GM12878 (cell line): Measurements from ENCODE around the gene FCRLA. TPM values are rescaled to one million over a fixed set of nuclear protein-coding genes. Genes with fewer than 3 reads are reported as not detected.
A peak's percentile ranks its signal among the peaks of the same experiment; 100 is the strongest.

ENCODE experiments used
- BCLAF1 ChIP-seq: fragments of 450-650 bp; IDR thresholded peaks from 2 replicates; pipeline ENCODE4 v1.6.1; 2017; ENCODE audit warnings: antibody characterized with exemption, mild to moderate bottlenecking, moderate library complexity
- E2F4 ChIP-seq: IDR thresholded peaks from 2 replicates; pipeline ENCODE4 v1.6.1; 2012; ENCODE audit warnings: low read depth, low read length, improper control_type of control experiment
- HDGF ChIP-seq: fragments of 450-650 bp; IDR thresholded peaks from 2 replicates; pipeline ENCODE4 v1.6.1; 2016; ENCODE audit warnings: antibody characterized with exemption
- KLF5 ChIP-seq: fragments of 450-650 bp; IDR thresholded peaks from 2 replicates; pipeline ENCODE4 v1.6.1; 2014; ENCODE audit warnings: mild to moderate bottlenecking; ENCODE audit not compliant: partially characterized antibody
- NFYA ChIP-seq: IDR thresholded peaks from 2 replicates; pipeline ENCODE4 v1.6.1; 2011; ENCODE audit warnings: low read depth, mild to moderate bottlenecking, low read length, improper control_type of control experiment, borderline replicate concordance
- NKRF ChIP-seq: fragments of 450-650 bp; conservative IDR thresholded peaks from 2 replicates; pipeline ENCODE4 v1.6.1; 2017; ENCODE audit warnings: mild to moderate bottlenecking, moderate library complexity
- NRF1 ChIP-seq: conservative IDR thresholded peaks from 2 replicates; pipeline ENCODE4 v1.6.1; 2011; ENCODE audit warnings: mild to moderate bottlenecking, low read depth, low read length, improper control_type of control experiment
- PKNOX1 ChIP-seq: fragments of 450-650 bp; IDR thresholded peaks from 2 replicates; pipeline ENCODE4 v1.6.1; 2016; ENCODE audit warnings: mild to moderate bottlenecking
- POLR2AphosphoS5 ChIP-seq: IDR thresholded peaks from 2 replicates; pipeline ENCODE4 v1.6.1; 2011; ENCODE audit warnings: mild to moderate bottlenecking, low read length, inconsistent platforms
- STAT3 ChIP-seq: IDR thresholded peaks from 2 replicates; pipeline ENCODE4 v1.6.1; 2011; ENCODE audit warnings: low read depth, low read length, improper control_type of control experiment
- SUZ12 ChIP-seq: fragments of 200-600 bp; sonication (generic); IDR thresholded peaks from one replicate; pipeline ENCODE4 v1.6.1; 2018; ENCODE audit warnings: antibody characterized with exemption, mild to moderate bottlenecking; ENCODE audit not compliant: unreplicated experiment
- TCF12 ChIP-seq: IDR thresholded peaks from 2 replicates; pipeline ENCODE4 v1.6.1; 2011; ENCODE audit warnings: low read depth, mild to moderate bottlenecking, low read length
- USF2 ChIP-seq: IDR thresholded peaks from 2 replicates; pipeline ENCODE4 v1.6.1; 2011; ENCODE audit warnings: low read depth, low read length, improper control_type of control experiment, borderline replicate concordance
- ZNF687 ChIP-seq: fragments of 450-650 bp; IDR thresholded peaks from 2 replicates; pipeline ENCODE4 v1.6.1; 2017; ENCODE audit warnings: mild to moderate bottlenecking, moderate library complexity
- polyA plus RNA-seq, 11 experiments: library from polyadenylated mRNA; depleted of rRNA in 4 of 11; unstranded in 6 of 11; stranded (reverse) in 5 of 11; fragments of >200 nt; fragmentation: Nextera tagmentation in 4 of 11; fragmentation: Illumina TruSeq in 1 of 11; extraction: Ambion mirVana in 4 of 11; extraction: Trizol in 1 of 11; gene quantifications; 1 replicate in 1 of 11; 2 replicates in 10 of 11; pipeline versions ENCODE4 v1.2.1 to v1.2.3, GENCODE V29; 2011 to 2016; ENCODE audit warnings: inconsistent platforms in 2 of 11, missing spikeins in 2 of 11, low read depth in 1 of 11
- total RNA-seq, 4 experiments: library from RNA; depleted of rRNA in 3 of 4; stranded (reverse); fragments of >200 nt in 3 of 4; fragmentation: Illumina TruSeq in 1 of 4; extraction: Trizol in 1 of 4; gene quantifications; 2 replicates each; pipeline versions ENCODE4 v1.2.1 to v1.2.3, GENCODE V29; 2013 to 2021

Gene FCRLA
- total and polyA plus RNA-seq, 10 of the 15 experiments (the other 5 are each of a cell fraction or from before 2014, with no cell fraction given), result 130 to 714 (median 374) TPM

GRCh38 chr1:161718559-161719324, 11.7 kb downstream of the FCRLA start (continued):
- TF ChIP-seq BCLAF1 (no peak), TCF12 (no peak), KLF5 (no peak), NRF1 (no peak), POLR2AphosphoS5 (no peak), HDGF (no peak), STAT3 (no peak), ZNF687 (no peak), USF2 (no peak), E2F4 (no peak), PKNOX1 (peak; percentile 39), NKRF (peak; percentile 58; the same call in 1 of the 2 replicates), NFYA (no peak), SUZ12 (no peak)
